GM12874 (cell line): ENCODE results near the gene XAF1.

Source experiments
- CTCF ChIP-seq: IDR thresholded peaks from 2 replicates; pipeline ENCODE4 v1.5.1; 2011; ENCODE audit warnings: low read depth, mild to moderate bottlenecking, control low read depth, low read length, moderate library complexity; ENCODE audit not compliant: insufficient read depth

Gene XAF1

DNA sequence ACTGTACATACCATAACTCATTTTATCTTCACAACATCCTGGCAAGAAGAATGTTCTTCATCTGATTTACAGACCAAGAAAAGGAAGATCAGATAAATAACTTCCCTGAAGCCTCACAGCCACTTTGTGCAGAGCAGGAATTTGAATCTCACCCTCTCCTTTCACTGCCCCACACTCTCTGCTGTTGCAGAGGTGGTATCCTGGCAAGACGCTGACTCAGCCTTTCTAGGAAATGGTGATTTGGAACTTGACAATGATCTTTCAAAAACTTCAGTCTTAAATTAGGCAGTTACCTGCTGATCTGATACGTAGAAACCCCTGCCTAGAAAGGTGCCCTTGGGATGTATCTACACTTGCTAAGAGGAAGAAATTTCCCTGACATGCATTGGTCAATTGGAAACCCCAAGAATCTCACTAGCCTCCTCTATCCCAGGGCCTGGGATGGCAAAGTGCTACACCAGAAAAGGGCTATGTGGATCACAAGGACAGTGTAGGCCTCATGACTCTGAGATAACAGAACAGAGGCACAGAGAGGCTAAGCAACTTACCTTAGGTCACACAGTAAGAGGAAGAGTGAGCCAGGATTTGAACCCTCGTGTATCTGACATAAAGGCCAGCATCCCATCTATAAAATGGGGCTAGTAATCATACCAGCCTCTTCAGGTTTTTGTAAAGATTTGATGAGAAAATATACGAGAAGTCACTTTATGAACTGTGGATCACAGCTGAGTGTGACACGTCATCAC lies 38.1 kb downstream of the XAF1 start:
- TF ChIP-seq CTCF, result no peak

DNA sequence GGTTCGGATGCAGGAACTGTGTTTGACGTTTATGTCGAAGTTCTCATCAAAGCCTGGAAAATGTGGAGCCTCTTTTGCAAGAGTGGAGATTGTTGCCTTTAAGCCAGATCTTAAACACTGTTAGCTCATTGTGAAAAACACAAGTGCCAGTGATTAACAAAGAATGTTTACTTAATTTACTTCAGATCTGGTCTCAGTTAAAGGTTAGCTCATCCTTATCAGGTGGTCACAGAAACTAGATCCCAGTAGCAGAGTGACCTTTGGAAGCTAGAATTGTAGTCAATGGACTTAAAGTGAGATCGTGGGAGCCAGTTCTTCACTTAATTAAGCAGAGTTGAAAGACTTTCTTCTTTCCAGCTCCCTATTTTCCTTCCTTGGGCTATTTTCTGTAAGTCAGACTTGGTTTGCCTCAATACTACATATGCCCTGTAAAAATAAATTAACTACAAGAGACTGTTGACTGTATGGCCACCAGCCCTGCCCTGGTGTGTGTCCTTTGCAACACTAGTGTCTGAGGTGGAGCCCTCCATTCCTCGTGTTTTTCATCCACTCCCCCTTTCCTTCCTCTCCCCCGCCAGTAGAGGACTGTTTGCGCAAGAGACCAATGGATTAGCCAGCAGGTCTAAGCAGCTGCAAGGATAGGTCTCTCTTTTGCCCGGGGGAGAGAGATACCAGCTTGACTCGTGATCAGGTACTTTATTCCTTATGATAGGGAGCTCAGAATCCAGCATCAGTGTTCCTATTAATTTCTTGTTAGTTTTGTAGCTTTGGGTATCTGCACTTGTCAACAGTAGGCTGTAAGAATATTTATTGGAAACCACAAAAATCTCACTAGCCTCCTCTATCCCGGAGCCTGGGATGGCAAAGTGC lies 40.4 kb downstream of the XAF1 start:
- no peak for TF ChIP-seq CTCF

- no peak for TF ChIP-seq CTCF
Observed at GRCh38 chr17:6796887-6797490, 41.1 kb downstream of the XAF1 start.

DNA sequence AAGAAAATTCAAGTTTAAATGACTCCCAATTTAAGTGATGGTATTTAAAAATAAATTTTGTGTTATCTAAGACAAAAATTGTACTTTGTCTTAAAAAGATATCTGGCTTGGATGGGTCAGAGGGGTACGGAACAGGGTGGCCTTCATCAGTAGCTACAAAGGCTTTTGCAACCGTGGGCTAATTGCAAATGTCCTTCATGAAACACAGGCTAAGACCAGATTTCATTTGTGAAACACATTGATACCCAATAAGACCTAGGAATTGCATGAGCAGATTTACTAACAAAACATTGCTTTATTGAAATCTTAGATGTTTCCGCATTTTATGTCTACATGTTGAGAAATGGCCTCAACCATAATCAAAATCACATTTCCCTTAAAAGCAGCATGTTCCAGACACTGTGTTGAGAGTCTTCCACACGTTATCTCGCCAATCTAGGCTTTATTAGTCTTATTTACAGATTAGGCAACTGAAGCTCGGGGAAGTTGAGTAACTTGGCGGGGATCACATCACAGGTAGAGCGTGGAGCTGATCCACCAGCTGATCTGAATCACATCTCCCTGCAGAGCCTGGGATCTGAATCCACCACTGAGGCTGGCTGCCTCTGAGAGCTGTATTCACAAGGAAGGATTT lies 42.0 kb downstream of the XAF1 start:
- no peak for TF ChIP-seq CTCF

DNA sequence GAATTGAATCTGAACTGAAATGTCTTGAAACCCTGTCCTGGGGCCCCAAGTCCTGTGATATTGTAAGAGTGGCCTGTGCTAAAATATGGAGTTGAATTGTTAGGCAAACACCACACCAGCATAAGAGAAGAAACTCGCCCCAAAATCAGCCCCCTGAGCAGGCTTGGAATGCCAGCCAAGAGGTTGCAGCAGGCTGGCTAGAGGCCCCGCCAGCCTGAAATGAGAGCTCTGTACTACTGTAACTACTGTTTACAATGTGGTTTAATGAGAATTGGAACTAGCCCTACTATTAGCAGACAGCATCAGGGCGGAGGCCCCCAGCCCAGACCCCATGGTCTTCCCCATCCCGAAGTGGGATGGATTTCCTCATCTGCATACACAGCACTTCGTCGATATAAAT lies 43.9 kb downstream of the XAF1 start:
- no peak for TF ChIP-seq CTCF

- TF ChIP-seq CTCF, result no peak
Observed at GRCh38 chr17:6800422-6801027, 44.7 kb downstream of the XAF1 start.
